GF-D8 (cell line): ENCODE measurements around the gene RHNO1.
"Not testable (repeated sequence)": the region's sequence is repeated elsewhere in the genome, so short reads cannot be mapped to it uniquely, and the experiment has no call there.

Experiments used
- DNase-seq: peaks from one replicate; lab custom pipeline; 2025; lab: John Stamatoyannopoulos, UW

Gene RHNO1

GRCh38 chr12:2858944-2859421 is 18.0 kb upstream of the RHNO1 start:
- DNase-seq, result no peak

GRCh38 chr12:2860170-2860569 is 16.9 kb upstream of the RHNO1 start:
- no peak for DNase-seq

GRCh38 chr12:2862876-2863275 is 14.1 kb upstream of the RHNO1 start:
- DNase-seq, result no peak

- DNase-seq, result not testable (repeated sequence)
Measured at GRCh38 chr12:2863402-2863801, 13.6 kb upstream of the RHNO1 start.

GRCh38 chr12:2864198-2864597 is 12.8 kb upstream of the RHNO1 start:
- DNase-seq, result no peak

GRCh38 chr12:2868986-2869632 is 7.9 kb upstream of the RHNO1 start:
- not testable (repeated sequence) for DNase-seq

GRCh38 chr12:2876431-2877046 is 484 bp upstream of the RHNO1 start:
- no peak for DNase-seq

- DNase-seq, result peak; percentile 79
Measured at GRCh38 chr12:2877953-2878732, 1.1 kb downstream of the RHNO1 start.

- DNase-seq, result no peak
Measured at GRCh38 chr12:2879853-2880252, 2.8 kb downstream of the RHNO1 start.

GRCh38 chr12:2884810-2885209 is 7.8 kb downstream of the RHNO1 start:
- no peak for DNase-seq

- DNase-seq, result no peak
Measured at GRCh38 chr12:2886768-2887450, 9.9 kb downstream of the RHNO1 start.

GRCh38 chr12:2890001-2890387 is 13.0 kb downstream of the RHNO1 start:
- DNase-seq, result no peak

- peak; percentile 92 for DNase-seq
Measured at GRCh38 chr12:2890388-2891239, 13.6 kb downstream of the RHNO1 start, which contains the start of gene TULP3. Gene TULP3, plus strand, starts transcription at chr12:2890891. Its CDS starts 57 bp downstream, at chr12:2890948.

GRCh38 chr12:2891240-2892053 is 14.4 kb downstream of the RHNO1 start:
- no peak for DNase-seq

- no peak for DNase-seq
Measured at GRCh38 chr12:2892246-2892645, 15.2 kb downstream of the RHNO1 start.

- DNase-seq, result no peak
Measured at GRCh38 chr12:2893007-2893406, 16.0 kb downstream of the RHNO1 start.

- no peak for DNase-seq
Measured at GRCh38 chr12:2895051-2895451, 18.0 kb downstream of the RHNO1 start.

- no peak for DNase-seq
Measured at GRCh38 chr12:2895511-2895910, 18.5 kb downstream of the RHNO1 start.

GRCh38 chr12:2897418-2897817 is 20.4 kb downstream of the RHNO1 start:
- DNase-seq, result no peak

GRCh38 chr12:2900642-2901041 is 23.6 kb downstream of the RHNO1 start:
- DNase-seq, result no peak
